Keratinocyte (primary cell): Measurements from ENCODE around the gene ADPGK. TPM values are rescaled to one million over a fixed set of nuclear protein-coding genes. Genes with fewer than 3 reads are reported as not detected.

Experiments used
- DNase-seq: peaks from one replicate; pipeline ENCODE4 v3.0.0-alpha.2; 2011; ENCODE audit warnings: low read depth, missing footprints, low spot score
- FAIRE-seq: peaks from 2 replicates; lab custom pipeline; 2011; peaks lifted over from hg19 to GRCh38; lab: Jason Lieb, UNC
- H2AFZ ChIP-seq: 2 replicates; pipeline ENCODE4 v1.6.0; 2012; ENCODE audit warnings: low read length, control low read depth, inconsistent platforms; ENCODE audit not compliant: control insufficient read depth
- H3K27ac ChIP-seq: 2 replicates; pipeline ENCODE4 v1.5.1; 2011; ENCODE audit warnings: low read length; ENCODE audit not compliant: control insufficient read depth, insufficient read depth
- H3K27me3 ChIP-seq: 3 replicates; pipeline ENCODE4 v1.6.0; 2011; ENCODE audit warnings: low read length; ENCODE audit not compliant: control insufficient read depth, insufficient read depth; ENCODE audit errors: extremely low read depth
- H3K36me3 ChIP-seq, 2 experiments: 2 replicates in 1 of 2; 3 replicates in 1 of 2; pipeline ENCODE4 v1.5.1; 2011; ENCODE audit warnings: low read length in 2 of 2, mild to moderate bottlenecking in 1 of 2; ENCODE audit not compliant: control insufficient read depth in 2 of 2, insufficient read depth in 2 of 2; ENCODE audit errors: extremely low read depth in 1 of 2
- H3K4me1 ChIP-seq: 3 replicates; pipeline ENCODE4 v1.5.1; 2011; ENCODE audit warnings: low read length; ENCODE audit not compliant: control insufficient read depth, insufficient read depth; ENCODE audit errors: extremely low read depth
- H3K4me2 ChIP-seq: 3 replicates; pipeline ENCODE4 v1.6.0; 2011; ENCODE audit warnings: low read depth, low read length; ENCODE audit not compliant: control insufficient read depth, insufficient read depth; ENCODE audit errors: extremely low read depth
- H3K4me3 ChIP-seq, 3 experiments: fragments of 200-600 bp in 1 of 3; sonication (generic) in 1 of 3; 2 replicates in 2 of 3; 3 replicates in 1 of 3; pipeline ENCODE4 v1.5.1; 2011 to 2016; ENCODE audit warnings: low read length in 3 of 3, mild to moderate bottlenecking in 3 of 3, control low read depth in 2 of 3, inconsistent platforms in 1 of 3, low read depth in 1 of 3, mixed read lengths in 1 of 3, mixed run types in 1 of 3, moderate library complexity in 1 of 3; ENCODE audit not compliant: control insufficient read depth in 2 of 3, insufficient read depth in 2 of 3; ENCODE audit errors: extremely low read depth in 1 of 3
- H3K79me2 ChIP-seq: 2 replicates; pipeline ENCODE4 v1.6.0; 2012; ENCODE audit warnings: low read length; ENCODE audit not compliant: control insufficient read depth, insufficient read depth
- H3K9ac ChIP-seq: 3 replicates; pipeline ENCODE4 v1.6.0; 2011; ENCODE audit warnings: low read length; ENCODE audit not compliant: control insufficient read depth, insufficient read depth; ENCODE audit errors: extremely low read depth
- H3K9me1 ChIP-seq: 3 replicates; pipeline ENCODE4 v1.6.0; 2011; ENCODE audit warnings: low read length; ENCODE audit not compliant: control insufficient read depth, insufficient read depth; ENCODE audit errors: extremely low read depth
- H3K9me3 ChIP-seq: 2 replicates; pipeline ENCODE4 v1.5.1; 2012; ENCODE audit warnings: low read depth, low read length; ENCODE audit not compliant: control insufficient read depth
- H4K20me1 ChIP-seq: 3 replicates; pipeline ENCODE4 v1.6.0; 2011; ENCODE audit warnings: low read length; ENCODE audit not compliant: control insufficient read depth, insufficient read depth; ENCODE audit errors: extremely low read depth
- EZH2 ChIP-seq: IDR thresholded peaks from one replicate; pipeline ENCODE4 v1.6.1; 2012; ENCODE audit warnings: inconsistent platforms, mild to moderate bottlenecking, low read length, moderate library complexity
- dilution Hi-C: fragments of 300-500 bp; cut with MboI; formaldehyde crosslinking; loops from one replicate; pipeline ENCODE4 v1.7.0; 2020; ENCODE audit warnings: low sequenced_read_pairs; ENCODE audit not compliant: extremely low pct_ligation_motif_present
- polyA minus RNA-seq, 3 experiments: library from RNA; depleted of rRNA, polyadenylated mRNA; stranded (reverse); fragments of >200 nt; gene quantifications; 1 replicate in 1 of 3; 2 replicates in 1 of 3; 3 replicates in 1 of 3; pipeline ENCODE4 v1.2.3, GENCODE V29; 2011
- polyA plus RNA-seq, 5 experiments: library from polyadenylated mRNA; depleted of rRNA in 3 of 5; stranded (reverse) in 3 of 5; stranded (forward) in 1 of 5; unstranded in 1 of 5; fragments of >200 nt; gene quantifications; 1 replicate in 1 of 5; 2 replicates in 3 of 5; 3 replicates in 1 of 5; pipeline versions ENCODE4 v1.2.1 to v1.2.3, GENCODE V29; 2011 to 2012; ENCODE audit warnings: missing spikeins in 2 of 5, low read depth in 1 of 5, low replicate concordance in 1 of 5
- TF ChIP-seq, protein P1 (sequence below), 3 experiments: IDR thresholded peaks in 1 of 3; conservative IDR thresholded peaks in 1 of 3; optimal IDR thresholded peaks in 1 of 3; 2 replicates in 2 of 3; 3 replicates in 1 of 3; pipeline versions ENCODE3 to v1.5.1; 2011; ENCODE audit warnings: low read length in 3 of 3, mild to moderate bottlenecking in 3 of 3, moderate library complexity in 2 of 3, control low read depth in 1 of 3, inconsistent platforms in 1 of 3; ENCODE audit not compliant: insufficient read depth in 2 of 3; ENCODE audit errors: extremely low read depth in 1 of 3

The ADPGK gene
- 48.5 to 62.3 TPM (median 60.1 TPM) in 3 replicates for polyA plus RNA-seq
- 13.1 TPM for polyA plus RNA-seq (2011; ENCODE audit: low read depth)
- 13.7 and 25.9 TPM in 2 replicates for polyA plus RNA-seq (2011; cell fraction: cytosol; rRNA removed)
- polyA plus RNA-seq (2011; cell fraction: nucleus; rRNA removed): 109 and 123 TPM in 2 replicates
- polyA plus RNA-seq (2012; ENCODE audit: low replicate concordance): 21.2 and 26.0 TPM in 2 replicates
- polyA minus RNA-seq: 40.8 to 44.1 TPM (median 42.1 TPM) in 3 replicates
- 32.0 TPM for polyA minus RNA-seq (2011; cell fraction: cytosol; rRNA and poly(A)+ RNA removed)
- 61.9 and 93.9 TPM in 2 replicates for polyA minus RNA-seq (2011; cell fraction: nucleus; rRNA and poly(A)+ RNA removed)

DNA sequence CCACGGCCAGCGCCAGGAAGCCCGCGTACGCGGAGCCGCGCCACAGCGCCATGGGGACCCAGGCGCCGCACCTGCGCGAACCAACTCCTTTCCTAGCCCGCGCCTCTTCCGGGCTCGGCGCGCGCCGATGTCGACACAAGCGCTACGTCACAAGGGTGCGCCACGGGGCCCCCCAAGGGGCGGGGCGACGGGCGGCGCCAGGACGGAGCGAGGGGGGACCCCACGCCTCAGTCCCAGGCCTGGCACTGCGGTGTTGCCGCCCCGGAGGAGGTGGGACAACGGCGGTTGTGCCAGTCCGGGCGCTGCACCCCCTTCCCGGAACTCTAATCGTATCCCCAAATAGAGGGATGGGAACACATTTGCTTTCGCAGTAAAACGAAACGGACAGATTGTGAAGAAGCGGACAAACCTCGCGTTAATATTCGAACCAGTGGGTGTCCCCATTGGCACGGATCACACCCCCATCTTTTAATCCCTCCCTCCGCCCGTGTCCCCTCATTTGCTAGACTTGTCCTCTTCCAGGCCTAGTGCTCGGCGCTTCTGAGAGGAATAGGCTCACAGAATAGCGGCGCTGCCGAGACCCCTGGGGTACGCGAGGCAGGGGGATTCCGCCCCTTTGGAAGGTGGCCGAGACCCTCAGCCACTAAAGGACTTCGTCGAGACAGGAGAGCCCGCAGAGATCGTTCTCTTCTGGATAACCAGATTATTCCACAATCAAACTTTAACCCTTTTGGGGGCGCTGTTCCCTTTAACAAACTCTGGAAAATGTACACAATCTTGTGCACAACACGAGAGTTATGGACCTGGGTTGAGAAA is at the start of gene ADPGK:
TSS of gene ADPGK (minus strand) at position 119 of the 816 bp plus-strand sequence. CDS start at position 52, 67 bp downstream.
- peaks cover 0 to 8% of the 10 kb centered on the region in 2 experiments for H3K36me3 ChIP-seq
- peaks cover 11% of the 10 kb centered on the region for H3K4me1 ChIP-seq
- FAIRE-seq: no peak
- H3K4me3 ChIP-seq: peak within 1 kb of the TSS; percentile 72 to 95 (median 93)
- peak within 1 kb of the TSS; percentile 86 for H3K4me2 ChIP-seq
- no peaks in the 10 kb centered on the region for H3K9me3 ChIP-seq
- dilution Hi-C loops: no loop called here
- peak within 1 kb of the TSS; percentile 88 for H3K9ac ChIP-seq
- DNase-seq: peak; percentile 62
- H3K79me2 ChIP-seq: peaks cover 41% of the 10 kb centered on the region
- H3K9me1 ChIP-seq: no peaks in the 10 kb centered on the region
- peak within 1 kb of the TSS; percentile 87 for H2AFZ ChIP-seq
- H3K27me3 ChIP-seq: no peaks in the 10 kb centered on the region
- H3K27ac ChIP-seq: peak within 1 kb of the TSS; percentile 79
- TF ChIP-seq EZH2: no peak
- TF ChIP-seq, protein P1, sequence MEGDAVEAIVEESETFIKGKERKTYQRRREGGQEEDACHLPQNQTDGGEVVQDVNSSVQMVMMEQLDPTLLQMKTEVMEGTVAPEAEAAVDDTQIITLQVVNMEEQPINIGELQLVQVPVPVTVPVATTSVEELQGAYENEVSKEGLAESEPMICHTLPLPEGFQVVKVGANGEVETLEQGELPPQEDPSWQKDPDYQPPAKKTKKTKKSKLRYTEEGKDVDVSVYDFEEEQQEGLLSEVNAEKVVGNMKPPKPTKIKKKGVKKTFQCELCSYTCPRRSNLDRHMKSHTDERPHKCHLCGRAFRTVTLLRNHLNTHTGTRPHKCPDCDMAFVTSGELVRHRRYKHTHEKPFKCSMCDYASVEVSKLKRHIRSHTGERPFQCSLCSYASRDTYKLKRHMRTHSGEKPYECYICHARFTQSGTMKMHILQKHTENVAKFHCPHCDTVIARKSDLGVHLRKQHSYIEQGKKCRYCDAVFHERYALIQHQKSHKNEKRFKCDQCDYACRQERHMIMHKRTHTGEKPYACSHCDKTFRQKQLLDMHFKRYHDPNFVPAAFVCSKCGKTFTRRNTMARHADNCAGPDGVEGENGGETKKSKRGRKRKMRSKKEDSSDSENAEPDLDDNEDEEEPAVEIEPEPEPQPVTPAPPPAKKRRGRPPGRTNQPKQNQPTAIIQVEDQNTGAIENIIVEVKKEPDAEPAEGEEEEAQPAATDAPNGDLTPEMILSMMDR (optimal IDR thresholded peaks at IDR 0.05 in 1 of 3, IDR thresholded peaks at IDR 0.05 in 1 of 3, conservative IDR thresholded peaks at IDR 0.05 in 1 of 3; ENCODE audit: extremely low read depth in 1 of 3, insufficient read depth in 2 of 3, low read length in 3 of 3): peak; percentile 35 to 74 (median 45)
- no peaks in the 10 kb centered on the region for H4K20me1 ChIP-seq

DNA sequence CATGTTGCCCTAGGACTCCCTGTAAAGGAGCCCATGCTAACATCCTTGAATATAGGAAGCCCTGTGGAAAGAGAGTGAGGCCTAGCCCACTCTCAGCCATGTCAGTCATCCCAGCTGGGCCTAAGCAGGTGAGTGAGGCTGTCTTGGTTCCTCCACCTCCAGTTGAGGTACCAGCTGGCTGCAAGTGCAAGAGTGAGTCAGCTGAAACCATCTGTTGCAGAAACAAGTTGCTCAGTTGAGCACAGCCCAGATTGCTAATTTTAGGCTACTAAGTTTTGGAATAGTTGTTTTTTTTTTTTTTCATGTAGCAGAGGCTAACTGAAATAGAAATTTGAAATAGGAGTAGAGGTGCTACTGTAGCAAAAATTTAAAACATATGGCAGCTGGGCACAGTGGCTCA is 43.7 kb upstream of the ADPGK start:
- dilution Hi-C loops: no loop called here
- no peak overlapping the region for H3K4me3 ChIP-seq
- DNase-seq (no peak), FAIRE-seq (no peak)
- H3K4me1 ChIP-seq: no peaks in the 10 kb centered on the region
- no peaks in the 10 kb centered on the region for H3K9me1 ChIP-seq
- no peaks in the 10 kb centered on the region for H3K9me3 ChIP-seq
- H3K4me2 ChIP-seq: no peak overlapping the region
- no peaks in the 10 kb centered on the region for H3K79me2 ChIP-seq
- peaks cover 4% of the 10 kb centered on the region for H3K27me3 ChIP-seq
- no peak overlapping the region for H3K9ac ChIP-seq
- no peak overlapping the region for H3K27ac ChIP-seq
- H3K36me3 ChIP-seq: no peaks in the 10 kb centered on the region
- TF ChIP-seq EZH2: no peak
- TF ChIP-seq, protein P1 (optimal IDR thresholded peaks at IDR 0.05 in 1 of 3, IDR thresholded peaks at IDR 0.05 in 1 of 3, conservative IDR thresholded peaks at IDR 0.05 in 1 of 3; ENCODE audit: extremely low read depth in 1 of 3, insufficient read depth in 2 of 3, low read length in 3 of 3): no peak
- H2AFZ ChIP-seq: no peak overlapping the region
- no peaks in the 10 kb centered on the region for H4K20me1 ChIP-seq
